HAP-1 (cell line): ENCODE measurements around the gene GPR149.

ENCODE experiments used
- DNase-seq, 2 experiments: peaks; one replicate each; pipeline ENCODE4 v3.0.0-alpha.2; 2016 to 2020; ENCODE audit warnings: low spot score in 2 of 2
- H3K27me3 ChIP-seq: fragments of 250-450 bp; sonication (Bioruptor Pico); 2 replicates; pipeline ENCODE4 v1.5.1; 2020; ENCODE audit warnings: low read depth, mild to moderate bottlenecking, moderate library complexity
- H3K36me3 ChIP-seq: fragments of 250-450 bp; sonication (Bioruptor Pico); replicated peaks from 2 replicates; pipeline ENCODE4 v1.5.1; 2020; ENCODE audit warnings: mild to moderate bottlenecking
- H3K4me1 ChIP-seq: fragments of 250-450 bp; sonication (Bioruptor Pico); 2 replicates; pipeline ENCODE4 v1.5.1; 2020; ENCODE audit warnings: mild to moderate bottlenecking
- H3K4me3 ChIP-seq: fragments of 250-450 bp; sonication (Bioruptor Pico); 2 replicates; pipeline ENCODE4 v1.5.1; 2020; ENCODE audit warnings: mild to moderate bottlenecking, moderate library complexity
- H3K9me3 ChIP-seq: fragments of 250-450 bp; sonication (Bioruptor Pico); 2 replicates; pipeline ENCODE4 v1.5.1; 2020; ENCODE audit warnings: mild to moderate bottlenecking, moderate library complexity
- in situ Hi-C: fragments of 300-500 bp; cut with MboI; formaldehyde crosslinking; loops from 3 replicates; pipeline ENCODE4 v1.14.3; 2020; ENCODE audit warnings: low sequenced_read_pairs, inconsistent platforms, mixed read lengths

The GPR149 gene

DNA sequence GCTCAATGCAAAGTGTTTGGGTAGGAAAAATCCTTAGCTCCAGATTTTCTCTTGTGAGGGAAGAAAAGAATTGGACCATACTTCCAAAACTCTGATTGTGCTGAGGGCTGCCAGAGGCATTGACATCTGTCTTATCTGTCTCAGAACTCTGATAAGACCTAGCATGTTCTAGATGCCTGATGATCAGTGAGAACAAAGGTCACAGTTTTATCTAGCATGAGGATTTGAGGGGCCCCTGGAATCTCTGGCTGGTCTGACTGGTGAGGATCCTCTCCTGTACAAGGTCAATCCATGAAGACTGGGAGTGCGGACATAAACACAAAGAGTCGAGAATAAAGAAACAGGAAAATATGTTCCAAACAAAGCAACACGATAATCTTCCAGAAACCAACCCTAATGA lies 40.1 kb downstream of the GPR149 start:
- in situ Hi-C loops = no loop called here
- no peaks in the 10 kb centered on the region for H3K36me3 ChIP-seq
- DNase-seq = no peak

GRCh38 chr3:154384479-154384878 lies 45.5 kb downstream of the GPR149 start:
- Histone ChIP-seq H3K9me3 (no peaks in the 10 kb centered on the region), H3K4me3 (no peak overlapping the region), H3K27me3 (no peaks in the 10 kb centered on the region), H3K36me3 (no peaks in the 10 kb centered on the region), H3K4me1 (no peaks in the 10 kb centered on the region)
- no peak for DNase-seq
- in situ Hi-C loops = no loop called here

More for the DNA sequence above, 40.1 kb downstream of the GPR149 start:
- Histone ChIP-seq H3K4me3 (no peak overlapping the region), H3K4me1 (no peaks in the 10 kb centered on the region), H3K9me3 (no peaks in the 10 kb centered on the region), H3K27me3 (no peaks in the 10 kb centered on the region; the same call in 1 of the 2 replicates)

GRCh38 chr3:154378311-154378710 lies 51.7 kb downstream of the GPR149 start:
- H3K4me1 ChIP-seq = no peaks in the 10 kb centered on the region
- in situ Hi-C loops = no loop called here
- DNase-seq = no peak
- no peaks in the 10 kb centered on the region for H3K9me3 ChIP-seq
- no peak overlapping the region for H3K4me3 ChIP-seq
- no peaks in the 10 kb centered on the region for H3K27me3 ChIP-seq
- H3K36me3 ChIP-seq = no peaks in the 10 kb centered on the region

- in situ Hi-C loops = no loop called here
- DNase-seq = no peak
- H3K27me3 ChIP-seq = no peaks in the 10 kb centered on the region
- H3K4me1 ChIP-seq = no peaks in the 10 kb centered on the region
- H3K36me3 ChIP-seq = no peaks in the 10 kb centered on the region
- no peaks in the 10 kb centered on the region for H3K9me3 ChIP-seq
- no peak overlapping the region for H3K4me3 ChIP-seq
Observed at GRCh38 chr3:154367221-154367620, 62.8 kb downstream of the GPR149 start.

DNA sequence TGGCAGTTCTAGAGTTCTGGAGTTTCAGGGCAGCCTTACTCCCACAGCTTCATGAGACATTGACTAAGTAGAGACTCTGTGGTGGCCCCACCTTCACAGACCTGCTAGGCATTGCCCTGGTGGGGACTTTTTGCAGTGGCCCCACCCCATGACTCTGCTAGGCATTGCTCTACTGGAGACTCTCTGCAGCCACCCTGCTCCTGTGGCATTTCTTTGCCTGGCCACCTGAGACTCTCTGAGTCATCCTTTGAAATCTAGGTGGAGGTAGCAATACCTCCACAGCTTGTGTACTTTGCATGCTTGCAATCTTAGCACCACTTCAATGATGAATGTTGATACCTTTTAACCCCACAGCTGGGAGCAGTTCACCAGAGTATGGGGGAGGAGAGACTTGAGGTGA lies 65.1 kb downstream of the GPR149 start:
- no peak overlapping the region for H3K4me3 ChIP-seq
- H3K36me3 ChIP-seq = no peaks in the 10 kb centered on the region
- in situ Hi-C loops = no loop called here
- H3K4me1 ChIP-seq = no peaks in the 10 kb centered on the region
- DNase-seq = no peak
- H3K27me3 ChIP-seq = no peaks in the 10 kb centered on the region
- H3K9me3 ChIP-seq = no peaks in the 10 kb centered on the region

GRCh38 chr3:154361099-154361498 lies 68.9 kb downstream of the GPR149 start:
- in situ Hi-C loops = no loop called here
- Histone ChIP-seq H3K27me3 (no peaks in the 10 kb centered on the region), H3K9me3 (no peaks in the 10 kb centered on the region; the same call in 1 of the 2 replicates), H3K36me3 (no peaks in the 10 kb centered on the region), H3K4me1 (no peaks in the 10 kb centered on the region), H3K4me3 (no peak overlapping the region)
- no peak for DNase-seq

GRCh38 chr3:154356009-154356408 lies 74.0 kb downstream of the GPR149 start:
- no peak for DNase-seq
- no peaks in the 10 kb centered on the region for H3K4me1 ChIP-seq
- no peaks in the 10 kb centered on the region for H3K36me3 ChIP-seq
- H3K9me3 ChIP-seq = no peaks in the 10 kb centered on the region; the same call in 1 of the 2 replicates
- no peaks in the 10 kb centered on the region for H3K27me3 ChIP-seq
- H3K4me3 ChIP-seq = no peak overlapping the region
- in situ Hi-C loops = no loop called here

GRCh38 chr3:154349223-154349622 lies 80.8 kb downstream of the GPR149 start:
- no peaks in the 10 kb centered on the region for H3K9me3 ChIP-seq
- DNase-seq = peak in 1 of 2 experiments; percentile 3
- H3K4me3 ChIP-seq = no peak overlapping the region
- H3K27me3 ChIP-seq = no peaks in the 10 kb centered on the region
- peaks cover 11% of the 10 kb centered on the region; the same call in 1 of the 2 replicates for H3K4me1 ChIP-seq
- in situ Hi-C loops = loop anchor here (25.0 kb wide), 1 partner anchor 388 kb away; no protein-coding TSS in a partner anchor
- no peaks in the 10 kb centered on the region for H3K36me3 ChIP-seq

DNA sequence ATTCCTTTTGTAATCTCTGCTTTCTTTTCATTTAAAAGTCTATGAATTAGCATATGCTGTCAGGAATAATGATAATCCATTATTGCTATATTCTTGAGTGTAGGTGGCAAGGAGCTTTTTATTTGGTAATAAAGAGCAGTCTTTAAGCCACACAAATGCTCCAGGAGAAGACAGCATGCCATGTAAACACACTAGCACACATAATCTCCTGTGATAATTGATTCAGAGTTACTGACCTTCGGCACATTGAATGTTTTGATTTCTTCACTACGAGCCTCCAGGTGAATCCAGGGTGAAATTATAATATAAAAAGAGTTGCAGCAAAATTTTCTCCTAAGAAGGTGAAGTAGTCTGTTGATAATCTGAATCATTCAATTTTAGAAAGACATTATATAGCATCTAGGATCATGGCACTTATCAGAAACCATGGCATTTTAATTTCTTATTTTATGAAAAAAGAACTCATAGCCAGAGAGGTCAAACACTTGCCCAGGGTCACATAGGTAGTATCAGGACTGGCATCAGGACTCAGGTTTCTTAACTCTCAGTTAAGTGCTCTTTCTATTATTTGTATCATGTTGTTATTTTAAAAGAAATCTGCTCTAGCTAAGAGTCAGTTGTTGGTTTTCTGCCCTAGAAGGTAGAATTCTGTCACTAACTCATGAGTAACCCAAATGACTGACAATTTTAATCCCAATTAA lies 84.4 kb downstream of the GPR149 start:
- no peak overlapping the region for H3K4me3 ChIP-seq
- no peaks in the 10 kb centered on the region for H3K36me3 ChIP-seq
- no peaks in the 10 kb centered on the region for H3K9me3 ChIP-seq
- peak in 1 of 2 experiments; percentile 66 for DNase-seq
- in situ Hi-C loops = loop anchor here (25.0 kb wide), 1 partner anchor 392 kb away; no protein-coding TSS in a partner anchor
- H3K4me1 ChIP-seq = peaks cover 11% of the 10 kb centered on the region; the same call in 1 of the 2 replicates
- H3K27me3 ChIP-seq = no peaks in the 10 kb centered on the region

GRCh38 chr3:154338570-154338969 lies 91.4 kb downstream of the GPR149 start:
- no peaks in the 10 kb centered on the region for H3K4me1 ChIP-seq
- peaks cover 4% of the 10 kb centered on the region; the same call in 1 of the 2 replicates for H3K27me3 ChIP-seq
- H3K4me3 ChIP-seq = no peak overlapping the region
- H3K36me3 ChIP-seq = no peaks in the 10 kb centered on the region
- DNase-seq = no peak
- in situ Hi-C loops = loop anchor here (25.0 kb wide), 1 partner anchor 399 kb away; no protein-coding TSS in a partner anchor
- H3K9me3 ChIP-seq = no peaks in the 10 kb centered on the region

- in situ Hi-C loops = loop anchor here (25.0 kb wide), 1 partner anchor 399 kb away; no protein-coding TSS in a partner anchor
- Histone ChIP-seq H3K36me3 (no peaks in the 10 kb centered on the region), H3K27me3 (peaks cover 4% of the 10 kb centered on the region; the same call in 1 of the 2 replicates), H3K4me3 (no peak overlapping the region), H3K9me3 (no peaks in the 10 kb centered on the region), H3K4me1 (no peaks in the 10 kb centered on the region)
- DNase-seq = no peak
Observed at GRCh38 chr3:154338008-154338407, 92.0 kb downstream of the GPR149 start.

DNA sequence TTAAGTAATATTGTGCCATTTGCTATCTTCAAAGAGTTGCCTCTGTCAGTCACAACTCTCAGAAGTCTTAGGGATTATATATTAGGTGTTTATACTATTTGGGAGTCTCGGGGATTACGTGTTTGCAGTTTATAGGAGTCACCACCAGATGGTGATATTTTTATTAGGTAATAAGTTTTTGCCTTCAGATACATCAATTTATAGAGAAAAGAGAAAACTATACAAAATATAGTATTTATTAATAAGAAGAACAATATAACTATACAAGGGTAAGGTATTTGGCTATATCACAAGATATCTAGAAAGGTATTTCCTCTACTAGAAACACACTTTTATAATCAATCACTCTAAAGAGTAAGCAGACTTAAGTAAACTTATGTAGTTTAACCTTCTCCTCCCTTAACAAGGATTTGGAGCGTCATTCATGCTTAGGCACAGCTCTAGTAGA lies 95.0 kb downstream of the GPR149 start:
- H3K36me3 ChIP-seq = no peaks in the 10 kb centered on the region
- no peaks in the 10 kb centered on the region for H3K9me3 ChIP-seq
- no peaks in the 10 kb centered on the region for H3K4me1 ChIP-seq
- in situ Hi-C loops = loop anchor here (25.0 kb wide), 1 partner anchor 402 kb away; no protein-coding TSS in a partner anchor
- DNase-seq = peak in 1 of 2 experiments; percentile 68
- H3K4me3 ChIP-seq = no peak overlapping the region
- H3K27me3 ChIP-seq = peaks cover 4% of the 10 kb centered on the region; the same call in 1 of the 2 replicates

- DNase-seq = no peak
- no peaks in the 10 kb centered on the region for H3K36me3 ChIP-seq
- H3K4me3 ChIP-seq = no peak overlapping the region
- H3K9me3 ChIP-seq = no peaks in the 10 kb centered on the region
- H3K4me1 ChIP-seq = peaks cover 10% of the 10 kb centered on the region
- no peaks in the 10 kb centered on the region for H3K27me3 ChIP-seq
- in situ Hi-C loops = loop anchor here (25.0 kb wide), 1 partner anchor 409 kb away; no protein-coding TSS in a partner anchor
Observed at GRCh38 chr3:154327871-154328270, 102.1 kb downstream of the GPR149 start.

- no peak for DNase-seq
- peak overlapping the region; percentile 88 for H3K4me3 ChIP-seq
- peaks cover 10% of the 10 kb centered on the region for H3K4me1 ChIP-seq
- H3K9me3 ChIP-seq = no peaks in the 10 kb centered on the region
- in situ Hi-C loops = loop anchor here (25.0 kb wide), 2 partner anchors 412 to 1012 kb away; no protein-coding TSS in a partner anchor
- H3K36me3 ChIP-seq = peaks cover 11% of the 10 kb centered on the region
- H3K27me3 ChIP-seq = no peaks in the 10 kb centered on the region
Observed at GRCh38 chr3:154324919-154325318, 105.1 kb downstream of the GPR149 start.
